ENCODE measurements around the gene ATP10A.

The ATP10A gene

GRCh38 chr15:25684521-25685431 is 178.4 kb downstream of the ATP10A start:
- peak; percentile 79 for FAIRE-seq
- peak; percentile 70 for DNase-seq (ENCODE audit: low spot score)

- FAIRE-seq (no peak), DNase-seq (ENCODE audit: low spot score) (no peak)
Observed at GRCh38 chr15:25683911-25684310, 179.2 kb downstream of the ATP10A start.

- no peak for FAIRE-seq
- DNase-seq (ENCODE audit: low spot score) = no peak
Observed at GRCh38 chr15:25683415-25683814, 179.7 kb downstream of the ATP10A start.

- no peak for DNase-seq (ENCODE audit: low spot score)
- no peak for FAIRE-seq
Observed at GRCh38 chr15:25682340-25682739, 180.8 kb downstream of the ATP10A start.

GRCh38 chr15:25680686-25681025 is 182.5 kb downstream of the ATP10A start:
- FAIRE-seq = no peak
- DNase-seq (ENCODE audit: low spot score) = no peak

- FAIRE-seq (no peak), DNase-seq (ENCODE audit: low spot score) (no peak)
Observed at GRCh38 chr15:25679964-25680685, 183.0 kb downstream of the ATP10A start.

- DNase-seq (ENCODE audit: low spot score) = no peak
- FAIRE-seq = no peak
Observed at GRCh38 chr15:25679492-25679891, 183.6 kb downstream of the ATP10A start.

GRCh38 chr15:25678500-25678855 is 184.6 kb downstream of the ATP10A start:
- FAIRE-seq (no peak), DNase-seq (ENCODE audit: low spot score) (no peak)

GRCh38 chr15:25677719-25678499 is 185.2 kb downstream of the ATP10A start:
- FAIRE-seq = no peak

GRCh38 chr15:25676070-25676469 is 187.1 kb downstream of the ATP10A start:
- FAIRE-seq = no peak
- DNase-seq (ENCODE audit: low spot score) = no peak

More at GRCh38 chr15:25677719-25678499, 185.2 kb downstream of the ATP10A start:
- DNase-seq (ENCODE audit: low spot score) = no peak

- DNase-seq (ENCODE audit: low spot score) = no peak
- FAIRE-seq = no peak
Observed at GRCh38 chr15:25675396-25675795, 187.7 kb downstream of the ATP10A start.

- FAIRE-seq (no peak), DNase-seq (ENCODE audit: low spot score) (no peak)
Observed at GRCh38 chr15:25674913-25675312, 188.2 kb downstream of the ATP10A start.

- FAIRE-seq (no peak), DNase-seq (ENCODE audit: low spot score) (no peak)
Observed at GRCh38 chr15:25673972-25674371, 189.2 kb downstream of the ATP10A start.

GRCh38 chr15:25673351-25673750 is 189.8 kb downstream of the ATP10A start:
- DNase-seq (ENCODE audit: low spot score) (no peak), FAIRE-seq (no peak)

GRCh38 chr15:25671132-25671531 is 192.0 kb downstream of the ATP10A start:
- FAIRE-seq = no peak

GRCh38 chr15:25670621-25671020 is 192.5 kb downstream of the ATP10A start:
- FAIRE-seq = no peak
- DNase-seq (ENCODE audit: low spot score) = no peak

More at GRCh38 chr15:25671132-25671531, 192.0 kb downstream of the ATP10A start:
- no peak for DNase-seq (ENCODE audit: low spot score)

- no peak for DNase-seq (ENCODE audit: low spot score)
Observed at GRCh38 chr15:25670025-25670554, 193.0 kb downstream of the ATP10A start.

GRCh38 chr15:25668901-25669300 is 194.2 kb downstream of the ATP10A start:
- FAIRE-seq (no peak), DNase-seq (ENCODE audit: low spot score) (no peak)

More at GRCh38 chr15:25670025-25670554, 193.0 kb downstream of the ATP10A start:
- no peak for FAIRE-seq

GRCh38 chr15:25668236-25668795 is 194.8 kb downstream of the ATP10A start:
- DNase-seq (ENCODE audit: low spot score) (no peak), FAIRE-seq (no peak)

- DNase-seq (ENCODE audit: low spot score) = no peak
- FAIRE-seq = no peak
Observed at GRCh38 chr15:25667829-25668228, 195.3 kb downstream of the ATP10A start.

GRCh38 chr15:25665913-25666312 is 197.2 kb downstream of the ATP10A start:
- FAIRE-seq (no peak), DNase-seq (ENCODE audit: low spot score) (no peak)

Measured in RCC 7860 (cell line).